Measurements from ENCODE around the gene SLC16A3.

The SLC16A3 gene

DNA sequence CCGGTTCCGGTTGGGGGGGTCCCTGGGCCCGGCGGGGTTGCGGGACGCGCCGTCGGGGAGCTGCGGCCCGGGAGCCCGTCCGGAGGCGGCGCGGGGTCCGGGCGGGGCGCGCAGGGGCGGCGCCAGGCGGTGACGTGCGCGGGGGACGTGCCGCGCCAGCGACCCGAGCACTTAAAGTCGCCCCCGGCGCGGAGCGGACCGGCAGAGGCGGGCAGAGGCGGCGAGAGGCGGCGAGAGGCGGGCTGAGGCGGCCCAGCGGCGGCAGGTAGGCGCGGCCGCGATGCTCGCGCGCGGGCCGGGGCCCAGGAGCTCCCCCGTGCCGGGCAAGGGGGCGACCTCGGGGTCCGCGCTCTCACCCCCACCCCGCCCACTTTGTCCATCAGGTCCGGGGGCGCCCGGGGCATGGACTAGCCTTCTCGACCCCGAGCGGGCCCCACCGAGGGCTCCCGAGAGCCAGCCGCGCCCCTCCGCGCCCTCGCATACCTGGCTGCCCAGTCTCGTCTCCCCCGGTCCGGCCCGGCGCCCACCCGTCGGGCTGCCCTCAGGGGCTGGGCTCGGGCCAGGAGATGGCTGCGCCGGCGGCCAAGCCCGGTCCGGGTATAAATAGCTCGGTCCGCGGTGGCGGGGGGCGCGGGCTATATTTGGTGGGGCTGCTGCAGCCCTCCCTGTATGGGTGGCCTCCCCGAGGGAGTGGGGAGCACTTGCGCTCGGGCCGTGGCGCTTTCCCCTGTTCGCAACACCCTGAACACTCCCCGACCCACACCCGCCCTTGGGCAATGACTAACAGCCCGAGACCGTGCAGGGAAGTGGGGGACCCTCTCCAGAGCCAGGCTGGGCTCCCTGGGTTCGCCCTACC lies at the start of gene SLC16A3:
Gene SLC16A3, plus strand, starts transcription at position 201 of the 856 bp plus-strand sequence. CDS start 6,967 bp downstream, outside the sequence.
- Histone ChIP-seq H3K36me3 (ENCODE audit: insufficient read depth, insufficient read length, low read length) (peaks cover 16% of the 10 kb centered on the region), H3K9ac (ENCODE audit: insufficient read length, low read depth) (peak within 1 kb of the TSS; percentile 85), H3K9me3 (ENCODE audit: insufficient read depth, low read length) (no peaks in the 10 kb centered on the region), H3K4me1 (ENCODE audit: insufficient read depth, insufficient read length) (peaks cover 38% of the 10 kb centered on the region), H3K27me3 (ENCODE audit: insufficient read depth, insufficient read length) (peaks cover 21% of the 10 kb centered on the region), H3K4me3 (ENCODE audit: insufficient read length, low read depth) (peak within 1 kb of the TSS; percentile 74)
- DNase-seq (ENCODE audit: low read depth, low spot score) = no peak
- TF ChIP-seq YY1 (IDR thresholded peaks at IDR 0.05; ENCODE audit: insufficient read depth, insufficient read length) (no peak), SUZ12 (IDR thresholded peaks at IDR 0.05; ENCODE audit: extremely low read depth, insufficient read depth, insufficient read length) (no peak), ZNF274 (IDR thresholded peaks at IDR 0.05; ENCODE audit: low read depth, low read length) (no peak)

DNA sequence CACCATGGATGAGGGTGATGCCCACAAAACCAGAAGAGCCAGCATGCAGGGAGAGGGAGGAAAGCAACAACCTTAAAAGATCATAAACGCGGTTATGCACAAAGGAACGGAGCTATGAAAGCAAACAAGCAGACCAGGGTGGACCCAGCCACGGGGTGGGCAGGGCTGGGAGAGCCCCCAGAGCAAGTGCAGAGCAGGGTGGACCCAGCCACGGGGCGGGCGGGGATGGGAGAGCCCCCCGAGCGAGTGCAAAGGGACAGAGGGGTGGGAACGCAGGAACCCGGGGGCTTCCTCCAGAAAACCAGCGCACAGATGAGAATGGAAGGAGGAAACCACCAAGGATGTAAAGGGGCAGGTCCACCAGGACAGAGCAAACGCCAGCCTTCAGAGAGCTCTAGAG lies 49.4 kb upstream of the SLC16A3 start:
- H3K27me3 ChIP-seq (ENCODE audit: insufficient read depth, insufficient read length) = peaks cover 53% of the 10 kb centered on the region
- H3K4me3 ChIP-seq (ENCODE audit: insufficient read length, low read depth) = no peak overlapping the region
- peaks cover 58% of the 10 kb centered on the region for H3K36me3 ChIP-seq (ENCODE audit: insufficient read depth, insufficient read length, low read length)
- TF ChIP-seq ZNF274 (IDR thresholded peaks at IDR 0.05; ENCODE audit: low read depth, low read length) = no peak
- TF ChIP-seq SUZ12 (IDR thresholded peaks at IDR 0.05; ENCODE audit: extremely low read depth, insufficient read depth, insufficient read length) = no peak
- no peak for TF ChIP-seq YY1 (IDR thresholded peaks at IDR 0.05; ENCODE audit: insufficient read depth, insufficient read length)
- DNase-seq (ENCODE audit: low read depth, low spot score) = no peak
- H3K4me1 ChIP-seq (ENCODE audit: insufficient read depth, insufficient read length) = peaks cover 8% of the 10 kb centered on the region
- no peaks in the 10 kb centered on the region for H3K9me3 ChIP-seq (ENCODE audit: insufficient read depth, low read length)
- H3K9ac ChIP-seq (ENCODE audit: insufficient read length, low read depth) = no peak overlapping the region

DNA sequence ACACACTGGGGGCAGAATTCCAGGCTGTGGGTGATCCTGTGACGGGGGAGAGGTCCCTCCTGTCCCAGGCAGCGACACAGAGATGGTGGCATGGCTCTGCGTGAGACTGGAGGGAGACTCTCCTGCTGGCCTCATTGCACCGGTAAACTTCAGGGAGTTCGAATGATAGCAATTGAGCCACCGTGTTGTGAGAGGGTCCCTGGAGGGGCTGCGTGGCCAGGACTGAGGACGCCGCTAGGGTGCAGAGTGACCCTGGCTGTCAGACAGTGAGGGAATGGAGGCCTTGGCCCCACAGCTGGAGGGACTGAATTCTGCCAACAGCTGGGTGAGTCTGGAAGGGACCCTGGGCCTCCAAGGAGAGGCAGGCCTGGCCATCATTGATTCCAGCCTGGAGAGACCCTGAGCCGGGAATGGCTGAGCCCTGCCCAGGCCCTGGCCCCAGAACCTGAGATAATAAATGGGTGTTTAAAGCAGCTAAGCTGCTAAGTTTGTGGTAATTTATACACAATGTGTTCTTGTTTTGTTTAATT lies 48.8 kb upstream of the SLC16A3 start:
- TF ChIP-seq SUZ12 (IDR thresholded peaks at IDR 0.05; ENCODE audit: extremely low read depth, insufficient read depth, insufficient read length) (no peak), ZNF274 (IDR thresholded peaks at IDR 0.05; ENCODE audit: low read depth, low read length) (no peak), YY1 (IDR thresholded peaks at IDR 0.05; ENCODE audit: insufficient read depth, insufficient read length) (no peak)
- Histone ChIP-seq H3K9me3 (ENCODE audit: insufficient read depth, low read length) (no peaks in the 10 kb centered on the region), H3K27me3 (ENCODE audit: insufficient read depth, insufficient read length) (peaks cover 53% of the 10 kb centered on the region), H3K4me1 (ENCODE audit: insufficient read depth, insufficient read length) (peaks cover 8% of the 10 kb centered on the region), H3K4me3 (ENCODE audit: insufficient read length, low read depth) (no peak overlapping the region), H3K36me3 (ENCODE audit: insufficient read depth, insufficient read length, low read length) (peaks cover 64% of the 10 kb centered on the region), H3K9ac (ENCODE audit: insufficient read length, low read depth) (no peak overlapping the region)
- DNase-seq (ENCODE audit: low read depth, low spot score) = no peak

DNA sequence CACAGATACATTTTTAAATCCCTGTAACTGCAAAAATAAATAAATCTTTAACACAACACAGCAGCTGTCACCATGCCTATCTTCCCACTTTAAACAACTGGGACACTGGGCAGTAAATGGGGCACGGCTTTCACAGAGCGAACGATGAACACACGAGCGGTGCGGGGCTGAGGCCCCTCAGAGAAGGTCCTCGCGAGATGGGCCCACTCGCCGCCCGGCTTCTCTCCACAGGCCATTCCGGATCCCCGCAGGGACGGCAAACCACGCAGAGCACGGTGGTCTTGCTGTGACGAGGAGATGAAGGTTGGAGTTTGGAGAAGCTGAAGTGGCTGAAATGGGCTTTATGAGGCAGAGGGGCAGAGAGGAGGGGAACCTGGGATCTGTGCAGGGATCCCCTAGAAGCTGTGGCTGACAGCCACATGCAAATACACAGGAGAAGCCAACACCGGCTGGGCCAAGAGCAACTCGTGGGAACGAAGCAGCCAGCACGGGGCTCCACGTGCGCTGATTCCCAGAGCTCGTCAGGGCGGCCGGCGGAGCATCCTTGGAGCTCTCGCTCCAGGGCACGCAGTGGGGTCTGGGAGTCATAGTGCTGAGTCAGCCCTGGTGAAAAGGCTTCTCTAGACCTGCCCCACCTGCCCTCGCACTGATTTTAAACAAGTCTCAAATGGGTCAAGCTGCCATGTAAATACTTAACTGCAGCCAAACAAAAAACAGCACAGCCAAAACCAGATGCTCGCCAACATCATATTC lies 47.9 kb upstream of the SLC16A3 start:
- H3K4me1 ChIP-seq (ENCODE audit: insufficient read depth, insufficient read length) = peaks cover 7% of the 10 kb centered on the region
- peaks cover 67% of the 10 kb centered on the region for H3K36me3 ChIP-seq (ENCODE audit: insufficient read depth, insufficient read length, low read length)
- peaks cover 49% of the 10 kb centered on the region for H3K27me3 ChIP-seq (ENCODE audit: insufficient read depth, insufficient read length)
- no peak overlapping the region for H3K4me3 ChIP-seq (ENCODE audit: insufficient read length, low read depth)
- no peak for DNase-seq (ENCODE audit: low read depth, low spot score)
- TF ChIP-seq YY1 (IDR thresholded peaks at IDR 0.05; ENCODE audit: insufficient read depth, insufficient read length) (no peak), SUZ12 (IDR thresholded peaks at IDR 0.05; ENCODE audit: extremely low read depth, insufficient read depth, insufficient read length) (no peak), ZNF274 (IDR thresholded peaks at IDR 0.05; ENCODE audit: low read depth, low read length) (no peak)
- no peaks in the 10 kb centered on the region for H3K9me3 ChIP-seq (ENCODE audit: insufficient read depth, low read length)
- no peak overlapping the region for H3K9ac ChIP-seq (ENCODE audit: insufficient read length, low read depth)

DNA sequence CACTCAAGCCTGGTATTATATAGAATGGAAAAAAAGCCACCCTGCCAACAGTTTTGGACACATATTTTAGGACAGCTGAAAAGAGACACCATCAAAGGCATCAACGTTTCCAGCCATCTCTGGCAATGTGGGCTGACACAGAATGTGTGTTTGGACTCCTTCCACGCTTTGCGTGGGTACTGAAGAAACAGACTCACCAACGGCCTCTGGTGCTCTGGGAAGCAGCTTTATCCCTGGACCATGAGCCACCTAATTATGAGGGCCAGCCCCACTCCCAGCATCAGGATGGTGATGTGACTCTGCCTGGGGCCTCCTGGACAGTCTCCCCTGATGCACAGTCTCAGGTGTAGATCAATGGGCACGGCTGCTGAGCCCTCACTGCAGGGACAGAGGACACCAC lies 44.1 kb upstream of the SLC16A3 start:
- TF ChIP-seq YY1 (IDR thresholded peaks at IDR 0.05; ENCODE audit: insufficient read depth, insufficient read length) (no peak), ZNF274 (IDR thresholded peaks at IDR 0.05; ENCODE audit: low read depth, low read length) (no peak), SUZ12 (IDR thresholded peaks at IDR 0.05; ENCODE audit: extremely low read depth, insufficient read depth, insufficient read length) (no peak)
- no peak overlapping the region for H3K9ac ChIP-seq (ENCODE audit: insufficient read length, low read depth)
- H3K36me3 ChIP-seq (ENCODE audit: insufficient read depth, insufficient read length, low read length) = peaks cover 66% of the 10 kb centered on the region
- no peak for DNase-seq (ENCODE audit: low read depth, low spot score)
- H3K4me3 ChIP-seq (ENCODE audit: insufficient read length, low read depth) = no peak overlapping the region
- no peaks in the 10 kb centered on the region for H3K9me3 ChIP-seq (ENCODE audit: insufficient read depth, low read length)
- H3K27me3 ChIP-seq (ENCODE audit: insufficient read depth, insufficient read length) = peaks cover 11% of the 10 kb centered on the region
- peaks cover 5% of the 10 kb centered on the region for H3K4me1 ChIP-seq (ENCODE audit: insufficient read depth, insufficient read length)

DNA sequence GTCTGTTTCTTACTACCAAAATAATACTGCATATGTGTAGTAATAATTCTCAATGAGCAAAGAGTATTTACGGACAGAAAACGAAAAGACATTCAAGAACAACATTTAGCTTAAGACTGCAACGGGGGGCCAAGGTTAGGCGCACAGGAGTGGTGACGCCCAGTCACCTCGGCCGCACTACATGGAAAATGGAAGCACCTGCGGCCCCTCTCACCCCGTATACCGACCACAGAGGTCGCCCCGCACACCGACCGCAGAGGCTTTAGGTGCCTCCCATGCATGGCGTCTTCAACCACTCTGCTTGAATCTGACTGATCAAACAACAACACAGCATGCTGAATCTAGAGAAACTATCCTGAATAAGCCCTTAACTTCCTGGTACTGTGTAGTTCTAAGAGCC lies 42.6 kb upstream of the SLC16A3 start:
- Histone ChIP-seq H3K9ac (ENCODE audit: insufficient read length, low read depth) (no peak overlapping the region), H3K36me3 (ENCODE audit: insufficient read depth, insufficient read length, low read length) (peaks cover 64% of the 10 kb centered on the region), H3K4me1 (ENCODE audit: insufficient read depth, insufficient read length) (peaks cover 2% of the 10 kb centered on the region), H3K4me3 (ENCODE audit: insufficient read length, low read depth) (no peak overlapping the region), H3K27me3 (ENCODE audit: insufficient read depth, insufficient read length) (no peaks in the 10 kb centered on the region), H3K9me3 (ENCODE audit: insufficient read depth, low read length) (no peaks in the 10 kb centered on the region)
- no peak for DNase-seq (ENCODE audit: low read depth, low spot score)
- no peak for TF ChIP-seq SUZ12 (IDR thresholded peaks at IDR 0.05; ENCODE audit: extremely low read depth, insufficient read depth, insufficient read length)
- no peak for TF ChIP-seq ZNF274 (IDR thresholded peaks at IDR 0.05; ENCODE audit: low read depth, low read length)
- TF ChIP-seq YY1 (IDR thresholded peaks at IDR 0.05; ENCODE audit: insufficient read depth, insufficient read length) = no peak

DNA sequence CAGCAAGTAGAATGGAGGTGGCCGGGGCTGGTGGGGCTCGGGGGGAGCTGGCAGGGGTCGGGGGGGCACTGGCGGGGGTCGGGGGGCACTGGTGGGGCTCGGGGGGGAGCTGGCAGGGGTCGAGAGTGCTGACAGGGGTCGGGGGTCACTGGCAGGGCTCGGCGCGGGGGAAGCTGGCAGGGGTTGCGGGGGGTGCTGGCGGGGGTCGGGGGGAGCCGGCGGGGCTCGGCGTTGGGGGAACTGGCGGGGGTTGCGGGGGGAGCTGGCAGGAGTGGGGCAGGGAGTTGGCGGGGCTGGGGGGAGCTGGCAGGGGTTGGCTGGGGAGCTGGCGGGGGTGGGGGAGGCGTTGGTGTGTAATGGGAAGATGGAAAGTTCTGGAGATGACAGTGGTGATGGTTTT lies 41.3 kb upstream of the SLC16A3 start:
- TF ChIP-seq ZNF274 (IDR thresholded peaks at IDR 0.05; ENCODE audit: low read depth, low read length) (no peak), YY1 (IDR thresholded peaks at IDR 0.05; ENCODE audit: insufficient read depth, insufficient read length) (no peak), SUZ12 (IDR thresholded peaks at IDR 0.05; ENCODE audit: extremely low read depth, insufficient read depth, insufficient read length) (no peak)
- Histone ChIP-seq H3K4me3 (ENCODE audit: insufficient read length, low read depth) (no peak overlapping the region), H3K9ac (ENCODE audit: insufficient read length, low read depth) (no peak overlapping the region), H3K27me3 (ENCODE audit: insufficient read depth, insufficient read length) (no peaks in the 10 kb centered on the region), H3K36me3 (ENCODE audit: insufficient read depth, insufficient read length, low read length) (peaks cover 70% of the 10 kb centered on the region), H3K9me3 (ENCODE audit: insufficient read depth, low read length) (no peaks in the 10 kb centered on the region), H3K4me1 (ENCODE audit: insufficient read depth, insufficient read length) (no peaks in the 10 kb centered on the region)
- DNase-seq (ENCODE audit: low read depth, low spot score) = no peak
